Neural progenitor cell (in vitro differentiated cells): ENCODE data around the gene RAB25. TPM values are rescaled to one million over a fixed set of nuclear protein-coding genes. Genes with fewer than 3 reads are reported as not detected.

Experiments
- DNase-seq: peaks from one replicate; pipeline ENCODE4 v3.0.0-alpha.2; 2016; ENCODE audit warnings: low spot score
- H2AFZ ChIP-seq: fragments of 200-600 bp; sonication (generic); replicated peaks from 2 replicates; pipeline ENCODE4 v1.6.1; 2016; ENCODE audit warnings: antibody characterized with exemption
- H3F3A ChIP-seq: fragments of 200-600 bp; sonication (generic); 2 replicates; pipeline ENCODE4 v1.6.1; 2016; ENCODE audit warnings: antibody characterized with exemption, low read depth
- H3K27ac ChIP-seq: fragments of 200-600 bp; sonication (generic); 2 replicates; pipeline ENCODE4 v1.5.1; 2016; ENCODE audit warnings: mild to moderate bottlenecking
- H3K27me3 ChIP-seq: fragments of 200-600 bp; sonication (generic); 2 replicates; pipeline ENCODE4 v1.6.1; 2016; ENCODE audit warnings: mild to moderate bottlenecking, moderate library complexity
- H3K36me3 ChIP-seq: fragments of 200-600 bp; sonication (generic); 2 replicates; pipeline ENCODE4 v1.5.1; 2016
- H3K4me1 ChIP-seq: fragments of 200-600 bp; sonication (generic); 2 replicates; pipeline ENCODE4 v1.6.1; 2016; ENCODE audit warnings: mixed run types
- H3K4me2 ChIP-seq: fragments of 200-600 bp; sonication (generic); 2 replicates; pipeline ENCODE4 v1.6.1; 2016
- H3K4me3 ChIP-seq: fragments of 200-600 bp; sonication (generic); 2 replicates; pipeline ENCODE4 v1.5.1; 2016
- H3K79me2 ChIP-seq: fragments of 200-600 bp; sonication (generic); 2 replicates; pipeline ENCODE4 v1.6.1; 2016; ENCODE audit warnings: low read depth
- H3K9ac ChIP-seq: fragments of 200-600 bp; sonication (generic); 2 replicates; pipeline ENCODE4 v1.6.1; 2016
- H3K9me3 ChIP-seq: fragments of 200-600 bp; sonication (generic); 2 replicates; pipeline ENCODE4 v1.5.1; 2016; ENCODE audit warnings: low read depth
- H4K20me1 ChIP-seq: fragments of 200-600 bp; sonication (generic); 2 replicates; pipeline ENCODE4 v1.6.1; 2016; ENCODE audit warnings: low read depth
- H3K27ac Mint-ChIP-seq: 3 replicates; pipeline ENCODE4 v1.8.0; 2021; ENCODE audit warnings: mixed read lengths
- H3K27me3 Mint-ChIP-seq: 2 replicates; pipeline ENCODE4 v1.8.0; 2022; ENCODE audit warnings: low read depth, mild to moderate bottlenecking, inconsistent platforms, moderate library complexity, mixed read lengths; ENCODE audit not compliant: insufficient read depth
- H3K36me3 Mint-ChIP-seq: 3 replicates; pipeline ENCODE4 v1.8.0; 2021; ENCODE audit warnings: mixed read lengths
- H3K4me1 Mint-ChIP-seq: 3 replicates; pipeline ENCODE4 v1.8.0; 2021; ENCODE audit warnings: mixed read lengths
- H3K4me3 Mint-ChIP-seq: 3 replicates; pipeline ENCODE4 v1.8.0; 2021; ENCODE audit warnings: mild to moderate bottlenecking, moderate library complexity, mixed read lengths
- H3K9me3 Mint-ChIP-seq: 3 replicates; pipeline ENCODE4 v1.8.0; 2020; ENCODE audit warnings: mixed read lengths
- EZH2 ChIP-seq: fragments of 200-600 bp; sonication (generic); IDR thresholded peaks from 2 replicates; pipeline ENCODE4 v1.6.1; 2017; ENCODE audit warnings: antibody characterized with exemption, mild to moderate bottlenecking, moderate library complexity
- EZH2phosphoT487 ChIP-seq: fragments of 200-600 bp; sonication (generic); IDR thresholded peaks from 2 replicates; pipeline ENCODE4 v1.6.1; 2017; ENCODE audit warnings: antibody characterized with exemption
- total RNA-seq: library from RNA; depleted of rRNA; stranded (reverse); fragments of >200 nt; gene quantifications from 2 replicates; pipeline ENCODE4 v1.2.3, GENCODE V29; 2015; ENCODE audit warnings: low replicate concordance
- TF ChIP-seq, protein P1 (sequence below): fragments of 200-600 bp; sonication (generic); IDR thresholded peaks from 2 replicates; pipeline ENCODE4 v1.5.1; 2017; ENCODE audit warnings: antibody characterized with exemption, mild to moderate bottlenecking

Gene RAB25
- total RNA-seq, 1 donor from 2014 or later, result 2.4 TPM

DNA sequence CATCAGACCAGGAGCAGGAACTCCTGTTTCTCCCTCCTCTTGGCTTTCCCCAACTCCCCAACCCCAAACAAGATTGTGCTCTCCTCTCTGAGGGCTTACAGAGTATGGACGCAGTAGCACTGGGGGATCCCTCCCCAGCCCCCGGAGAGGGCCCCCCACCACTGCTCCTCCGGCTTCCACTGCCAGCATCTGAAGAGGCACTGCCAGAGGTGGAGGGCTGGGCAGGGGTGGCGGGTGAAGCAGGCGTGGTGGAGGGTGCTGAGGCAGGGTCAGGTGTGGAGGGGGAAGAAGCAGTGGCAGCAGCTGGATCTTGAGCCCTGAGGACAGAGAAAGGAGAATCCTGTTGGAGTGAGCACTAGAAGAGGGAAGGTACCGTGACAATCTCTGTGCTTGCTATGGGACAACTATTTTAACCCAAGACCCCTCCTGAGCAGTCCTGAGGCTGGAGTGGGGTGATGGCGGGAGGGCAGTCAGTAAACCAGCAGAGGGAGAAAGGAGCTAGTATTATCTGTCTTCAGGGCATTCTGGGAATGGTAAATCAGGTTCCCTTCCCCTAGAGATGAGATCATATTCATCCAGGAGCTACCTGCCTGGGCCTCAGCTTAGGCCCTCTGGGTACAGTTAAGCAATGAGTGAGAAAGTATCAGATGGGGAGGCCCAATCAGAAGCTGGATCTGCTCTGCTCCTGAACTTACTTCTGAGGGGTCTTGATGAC, 9.8 kb upstream of the RAB25 start:
- TF ChIP-seq EZH2phosphoT487 (no peak), EZH2 (no peak)
- TF ChIP-seq, protein P1, sequence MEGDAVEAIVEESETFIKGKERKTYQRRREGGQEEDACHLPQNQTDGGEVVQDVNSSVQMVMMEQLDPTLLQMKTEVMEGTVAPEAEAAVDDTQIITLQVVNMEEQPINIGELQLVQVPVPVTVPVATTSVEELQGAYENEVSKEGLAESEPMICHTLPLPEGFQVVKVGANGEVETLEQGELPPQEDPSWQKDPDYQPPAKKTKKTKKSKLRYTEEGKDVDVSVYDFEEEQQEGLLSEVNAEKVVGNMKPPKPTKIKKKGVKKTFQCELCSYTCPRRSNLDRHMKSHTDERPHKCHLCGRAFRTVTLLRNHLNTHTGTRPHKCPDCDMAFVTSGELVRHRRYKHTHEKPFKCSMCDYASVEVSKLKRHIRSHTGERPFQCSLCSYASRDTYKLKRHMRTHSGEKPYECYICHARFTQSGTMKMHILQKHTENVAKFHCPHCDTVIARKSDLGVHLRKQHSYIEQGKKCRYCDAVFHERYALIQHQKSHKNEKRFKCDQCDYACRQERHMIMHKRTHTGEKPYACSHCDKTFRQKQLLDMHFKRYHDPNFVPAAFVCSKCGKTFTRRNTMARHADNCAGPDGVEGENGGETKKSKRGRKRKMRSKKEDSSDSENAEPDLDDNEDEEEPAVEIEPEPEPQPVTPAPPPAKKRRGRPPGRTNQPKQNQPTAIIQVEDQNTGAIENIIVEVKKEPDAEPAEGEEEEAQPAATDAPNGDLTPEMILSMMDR, result no peak
- no peak overlapping the region for H3K27ac ChIP-seq
- H3K36me3 Mint-ChIP-seq, result peaks cover 18% of the 10 kb centered on the region

DNA sequence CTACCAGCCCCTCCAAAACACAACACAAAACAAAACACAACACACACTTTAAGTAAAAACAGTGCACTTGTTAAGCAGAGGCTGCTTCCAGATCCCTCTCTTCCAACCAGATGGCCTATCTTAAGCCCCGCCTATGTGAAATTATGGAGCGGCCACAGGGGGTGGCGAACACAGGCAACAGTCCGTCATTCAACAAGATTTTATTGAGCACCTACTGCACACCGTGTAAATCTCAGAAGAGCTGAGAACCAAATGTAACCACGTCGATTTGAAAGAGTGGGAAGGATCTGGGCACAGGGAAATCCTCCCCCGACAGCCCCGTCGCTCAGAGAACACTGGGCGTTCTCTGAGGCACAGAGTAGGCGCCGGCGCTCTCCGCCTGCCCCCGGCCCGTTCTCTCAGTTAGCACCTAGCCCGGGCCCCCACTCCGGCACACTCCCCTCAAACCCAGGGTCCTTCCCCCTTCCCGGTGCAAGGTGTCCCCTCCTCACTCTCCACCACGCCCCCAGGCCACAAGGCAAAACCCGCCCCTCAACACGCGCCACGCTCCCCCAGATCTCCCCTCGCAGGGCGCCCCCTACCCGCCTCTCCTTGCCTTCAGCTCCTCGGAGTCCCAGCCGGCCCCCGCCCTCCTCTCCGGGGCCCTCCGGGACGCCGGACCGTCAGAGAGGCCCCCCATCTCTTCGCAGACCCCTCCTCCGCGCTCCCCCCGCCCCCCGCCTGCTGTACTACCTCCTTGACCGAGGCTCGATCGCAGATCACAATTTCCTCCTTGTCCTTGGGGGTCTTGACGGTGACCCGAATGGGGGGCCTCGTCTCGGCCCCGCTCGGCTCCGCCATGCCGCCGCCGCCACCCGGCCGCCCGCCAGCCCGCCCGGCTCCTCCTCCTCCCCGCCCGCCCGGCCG, 7.8 kb upstream of the RAB25 start:
- H2AFZ ChIP-seq, result peak overlapping the region; percentile 47
- no peak overlapping the region for H3K9ac ChIP-seq
- TF ChIP-seq EZH2phosphoT487, result no peak
- TF ChIP-seq, protein P1, result peak; percentile 55
- H3K4me3 ChIP-seq, result peak overlapping the region; percentile 90
- H3K4me3 Mint-ChIP-seq, result peak overlapping the region; percentile 98
- peaks cover 6% of the 10 kb centered on the region for H3F3A ChIP-seq
- peaks cover 22% of the 10 kb centered on the region for H4K20me1 ChIP-seq
- H3K9me3 ChIP-seq, result no peaks in the 10 kb centered on the region
- H3K27ac ChIP-seq, result no peak overlapping the region
- H3K4me1 Mint-ChIP-seq, result peaks cover 23% of the 10 kb centered on the region
- H3K27ac Mint-ChIP-seq, result peak overlapping the region; percentile 97
- H3K27me3 Mint-ChIP-seq, result peaks cover 17% of the 10 kb centered on the region
- H3K36me3 ChIP-seq, result no peaks in the 10 kb centered on the region
- H3K36me3 Mint-ChIP-seq, result peaks cover 23% of the 10 kb centered on the region
- peak; percentile 94 for DNase-seq
- H3K9me3 Mint-ChIP-seq, result no peaks in the 10 kb centered on the region
- H3K4me2 ChIP-seq, result peak overlapping the region; percentile 64
- no peaks in the 10 kb centered on the region for H3K27me3 ChIP-seq
- H3K79me2 ChIP-seq, result peaks cover 52% of the 10 kb centered on the region
- peaks cover 5% of the 10 kb centered on the region for H3K4me1 ChIP-seq

More for the DNA sequence above, 9.8 kb upstream of the RAB25 start:
- Histone ChIP-seq H3K4me1 (peaks cover 5% of the 10 kb centered on the region), H3F3A (peaks cover 6% of the 10 kb centered on the region), H3K4me3 (no peak overlapping the region), H4K20me1 (peaks cover 22% of the 10 kb centered on the region), H3K27me3 (no peaks in the 10 kb centered on the region), H3K4me2 (no peak overlapping the region), H3K9me3 (no peaks in the 10 kb centered on the region), H3K9ac (no peak overlapping the region), H3K36me3 (no peaks in the 10 kb centered on the region), H2AFZ (no peak overlapping the region), H3K79me2 (peaks cover 36% of the 10 kb centered on the region)
- peak overlapping the region; percentile 71 for H3K4me3 Mint-ChIP-seq
- H3K9me3 Mint-ChIP-seq, result no peaks in the 10 kb centered on the region
- peaks cover 20% of the 10 kb centered on the region for H3K4me1 Mint-ChIP-seq
- H3K27me3 Mint-ChIP-seq, result peaks cover 17% of the 10 kb centered on the region
- no peak overlapping the region for H3K27ac Mint-ChIP-seq
- DNase-seq, result no peak

DNA sequence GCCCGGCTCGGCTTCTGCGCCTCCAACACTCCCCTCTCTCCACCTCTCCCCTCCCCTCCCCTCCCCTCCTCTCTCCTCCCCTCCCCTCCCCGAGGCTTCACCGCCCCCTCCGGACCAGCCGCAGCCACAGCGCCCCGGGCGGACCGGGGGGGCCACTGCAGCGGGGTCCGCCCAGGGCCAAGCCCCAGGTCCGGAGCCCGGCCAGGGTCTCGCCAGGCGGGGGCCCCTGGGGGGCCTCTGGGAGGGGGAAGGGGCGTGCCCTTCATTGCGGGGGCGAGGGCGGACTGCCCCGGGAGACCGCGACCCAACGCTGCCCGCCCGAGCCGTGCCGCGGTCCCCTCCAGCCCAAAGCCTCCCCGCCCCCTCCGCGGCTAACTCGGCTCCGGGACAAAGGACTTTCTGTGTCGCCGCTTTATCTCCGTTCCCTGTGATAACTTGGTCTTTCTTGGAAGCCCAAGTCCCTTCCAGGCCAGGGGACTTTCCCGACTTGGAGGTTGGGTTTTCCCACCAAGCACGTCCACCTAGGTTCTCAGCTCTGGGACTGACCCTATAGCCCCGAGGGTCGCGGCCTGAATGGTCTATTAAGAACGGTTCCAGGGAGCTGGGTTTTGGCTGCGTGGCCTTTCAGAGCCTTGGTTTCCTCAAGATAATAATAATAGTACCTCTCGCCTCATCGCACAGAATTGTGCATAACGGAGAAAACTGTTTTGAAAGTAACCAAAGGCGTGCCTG, 7.0 kb upstream of the RAB25 start, which contains the start of gene UBQLN4:
Gene UBQLN4 (minus strand): TSS at position 31 of the 732 bp plus-strand sequence. CDS start 97 bp downstream, outside the sequence.
- no peaks in the 10 kb centered on the region for H3K9me3 ChIP-seq
- H3K4me1 ChIP-seq, result peaks cover 5% of the 10 kb centered on the region
- Mint-ChIP-seq H3K36me3 (peaks cover 25% of the 10 kb centered on the region), H3K27ac (peak within 1 kb of the TSS; percentile 99), H3K4me1 (peaks cover 23% of the 10 kb centered on the region), H3K27me3 (peaks cover 17% of the 10 kb centered on the region), H3K9me3 (no peaks in the 10 kb centered on the region), H3K4me3 (peak within 1 kb of the TSS; percentile 98)
- peak; percentile 96 for DNase-seq
- H3K27ac ChIP-seq, result peak within 1 kb of the TSS; percentile 92
- TF ChIP-seq, protein P1, result peak; percentile 57
- TF ChIP-seq EZH2phosphoT487, result no peak
- H2AFZ ChIP-seq, result peak within 1 kb of the TSS; percentile 94
- H3K4me3 ChIP-seq, result peak within 1 kb of the TSS; percentile 90
- peak within 1 kb of the TSS; percentile 88 for H3K4me2 ChIP-seq
- H3F3A ChIP-seq, result peaks cover 13% of the 10 kb centered on the region
- H3K27me3 ChIP-seq, result no peaks in the 10 kb centered on the region
- H3K36me3 ChIP-seq, result no peaks in the 10 kb centered on the region
- H3K9ac ChIP-seq, result peak within 1 kb of the TSS; percentile 86
- peaks cover 52% of the 10 kb centered on the region for H3K79me2 ChIP-seq
- H4K20me1 ChIP-seq, result peaks cover 22% of the 10 kb centered on the region
